Activated T-cell treated with anti-CD3 and anti-CD28 coated beads, Interleukin-2, amount 50 U/mL, for 48 hours (primary cell): Measurements from ENCODE around the gene SIN3B.

Experiments
- DNase-seq, 2 experiments: peaks; one replicate each; pipeline ENCODE4 v3.0.0-alpha.2; 2020

SIN3B gene

DNA sequence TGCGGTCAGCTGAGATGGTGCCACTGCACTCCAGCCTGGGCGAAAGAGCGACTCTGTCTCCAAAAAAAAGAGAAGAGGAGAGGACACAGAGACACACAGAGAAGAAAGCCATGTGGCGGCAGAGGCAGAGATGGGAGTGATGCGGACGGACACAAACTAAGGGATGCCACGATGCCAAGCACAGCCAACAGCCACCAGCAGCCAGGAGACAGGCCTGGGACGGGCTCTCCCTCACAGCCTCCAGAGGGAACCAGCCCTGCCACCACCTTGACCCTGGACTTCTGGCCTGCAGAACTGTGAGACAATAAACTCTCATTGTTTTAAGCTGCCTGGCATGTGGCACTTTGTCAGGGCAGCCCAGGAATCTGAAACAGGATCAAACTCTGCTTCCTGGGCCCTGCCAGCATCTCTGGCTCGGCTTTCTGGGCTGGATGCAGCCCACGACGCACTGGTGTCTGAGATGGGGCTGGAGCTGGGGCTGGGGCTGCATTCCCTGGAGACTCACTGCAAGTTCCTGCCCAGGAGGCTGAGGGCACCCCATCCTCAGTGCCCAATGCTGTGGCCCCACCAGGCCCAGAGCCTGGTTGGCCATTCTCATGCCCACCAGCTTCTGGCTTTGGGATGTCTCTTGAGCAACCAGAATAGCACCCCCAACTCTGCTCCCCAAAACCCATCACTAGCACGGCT lies 62.6 kb downstream of the SIN3B start:
- no peak for DNase-seq

DNA sequence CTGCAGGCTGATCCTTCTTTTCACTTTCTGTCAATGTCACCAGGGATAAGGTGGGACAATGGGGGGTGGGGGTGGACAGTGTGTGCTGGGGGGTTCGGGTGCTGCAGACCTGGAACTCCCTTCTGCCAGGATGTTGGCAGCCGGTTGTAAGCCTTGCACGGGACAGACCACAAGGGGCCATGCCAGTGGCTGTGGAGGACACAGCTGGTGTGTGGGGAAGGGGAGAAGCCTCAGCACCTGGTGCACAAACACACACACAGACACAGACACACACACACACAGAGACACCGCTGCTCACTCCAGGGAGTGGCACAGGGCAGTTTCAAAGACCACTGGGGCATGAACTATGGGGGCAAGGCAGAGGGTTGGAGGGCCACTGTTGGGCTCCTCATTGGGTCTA lies 63.2 kb downstream of the SIN3B start:
- no peak for DNase-seq

DNA sequence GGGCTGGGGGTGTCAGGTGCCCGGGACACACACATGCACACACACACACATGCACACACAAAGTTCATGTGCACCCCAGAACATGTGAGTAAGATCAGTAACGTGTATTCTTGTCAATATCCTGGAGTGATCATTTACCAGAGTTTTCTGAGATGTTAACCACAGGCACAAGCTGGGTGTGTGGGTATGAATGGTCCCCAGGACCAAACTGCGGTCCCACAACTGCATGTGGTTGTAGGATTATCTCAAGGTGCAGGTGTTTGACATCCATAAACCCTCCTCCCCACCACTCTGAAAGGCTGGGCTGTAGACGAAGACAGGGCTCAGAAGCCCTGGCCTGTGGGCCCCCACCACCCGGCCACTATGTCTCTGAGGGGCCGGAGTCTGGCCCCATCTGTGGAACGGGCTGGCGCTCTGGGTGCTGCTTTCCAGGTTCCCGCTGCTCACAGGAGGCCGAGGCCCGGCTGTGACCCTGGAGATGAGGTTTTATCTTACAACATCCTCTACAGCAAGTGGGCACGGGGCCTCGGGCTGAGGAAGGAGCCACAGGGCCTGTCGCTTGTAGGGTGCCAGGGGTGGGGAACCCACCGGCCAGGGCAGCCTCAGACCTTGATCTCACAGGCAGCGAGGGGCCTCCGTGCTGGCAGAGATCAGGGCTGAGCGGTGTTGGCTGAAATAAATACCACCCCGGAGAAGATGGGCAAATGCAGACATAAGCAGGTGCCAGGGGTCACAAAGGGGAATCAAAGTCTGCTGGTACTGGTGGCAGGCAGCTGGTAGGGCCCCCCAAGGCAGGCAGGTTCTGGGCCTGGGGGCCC lies 63.9 kb downstream of the SIN3B start:
- no peak for DNase-seq

DNA sequence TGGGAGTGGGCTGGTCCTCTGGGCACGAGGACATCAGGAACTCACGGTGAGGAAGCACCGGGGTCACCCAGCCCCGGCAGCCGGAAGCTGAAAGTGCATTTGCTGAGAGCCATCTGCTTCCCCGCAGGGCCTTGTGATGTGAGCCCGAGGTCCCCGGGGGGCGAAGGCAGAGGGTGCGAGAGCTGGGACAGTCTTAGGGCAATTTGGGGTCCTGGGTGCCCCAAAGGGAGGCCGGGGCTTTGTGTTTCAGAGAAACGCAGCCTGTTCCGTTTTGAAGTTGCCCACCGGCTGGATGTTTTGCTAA lies 64.4 kb downstream of the SIN3B start:
- DNase-seq = no peak

DNA sequence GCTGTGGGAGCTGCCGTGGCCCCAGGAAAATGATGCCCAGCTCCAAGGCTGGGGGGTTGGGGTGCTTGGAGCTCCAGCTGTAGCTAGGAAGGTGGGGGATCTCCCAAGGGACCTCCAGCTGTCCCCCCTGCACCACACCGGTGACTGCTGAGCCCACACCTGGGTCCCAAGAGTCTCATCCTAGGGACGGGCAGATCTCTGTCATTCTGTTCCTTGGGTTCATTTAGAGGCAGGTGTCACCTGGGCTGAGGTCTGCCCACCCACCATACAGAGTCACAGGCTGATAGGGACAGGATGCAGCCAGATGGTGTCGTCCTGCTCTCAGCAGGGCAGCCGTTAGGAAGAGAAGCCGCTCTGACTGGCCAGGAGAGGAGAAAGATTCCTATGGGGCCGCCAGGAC lies 64.9 kb downstream of the SIN3B start:
- DNase-seq = no peak

DNA sequence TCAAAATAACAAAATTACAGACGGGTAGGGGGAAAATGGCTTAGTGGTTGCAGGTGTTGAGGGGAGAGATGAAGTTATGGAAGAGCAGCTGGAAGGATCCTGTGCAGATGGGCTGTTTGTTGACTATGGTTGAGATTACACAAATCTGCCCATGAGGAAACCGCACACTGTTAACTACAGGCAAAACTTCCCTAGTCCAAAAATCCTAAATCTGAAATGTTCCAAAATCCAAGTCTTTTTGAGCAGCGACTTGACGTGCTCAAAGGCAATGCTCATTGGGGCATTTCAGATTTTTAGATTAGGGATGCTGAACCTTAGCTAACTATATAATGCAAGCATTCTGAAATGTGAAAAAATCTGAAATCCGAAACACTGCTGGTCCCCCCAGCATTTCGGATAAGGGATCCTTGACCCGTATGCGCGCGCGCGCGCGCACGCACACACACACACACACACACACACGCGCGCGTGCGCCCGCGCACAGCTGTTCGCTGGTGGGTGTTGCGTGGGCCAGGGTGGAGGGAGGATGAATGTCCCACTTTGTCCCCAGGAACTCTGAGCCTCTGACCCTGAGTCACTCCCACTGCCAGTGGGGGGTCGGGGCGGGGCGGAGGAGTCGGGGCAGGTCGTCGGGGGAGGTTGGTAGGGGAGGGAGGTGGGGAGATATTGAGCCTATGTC lies 66.4 kb downstream of the SIN3B start:
- no peak for DNase-seq

DNA sequence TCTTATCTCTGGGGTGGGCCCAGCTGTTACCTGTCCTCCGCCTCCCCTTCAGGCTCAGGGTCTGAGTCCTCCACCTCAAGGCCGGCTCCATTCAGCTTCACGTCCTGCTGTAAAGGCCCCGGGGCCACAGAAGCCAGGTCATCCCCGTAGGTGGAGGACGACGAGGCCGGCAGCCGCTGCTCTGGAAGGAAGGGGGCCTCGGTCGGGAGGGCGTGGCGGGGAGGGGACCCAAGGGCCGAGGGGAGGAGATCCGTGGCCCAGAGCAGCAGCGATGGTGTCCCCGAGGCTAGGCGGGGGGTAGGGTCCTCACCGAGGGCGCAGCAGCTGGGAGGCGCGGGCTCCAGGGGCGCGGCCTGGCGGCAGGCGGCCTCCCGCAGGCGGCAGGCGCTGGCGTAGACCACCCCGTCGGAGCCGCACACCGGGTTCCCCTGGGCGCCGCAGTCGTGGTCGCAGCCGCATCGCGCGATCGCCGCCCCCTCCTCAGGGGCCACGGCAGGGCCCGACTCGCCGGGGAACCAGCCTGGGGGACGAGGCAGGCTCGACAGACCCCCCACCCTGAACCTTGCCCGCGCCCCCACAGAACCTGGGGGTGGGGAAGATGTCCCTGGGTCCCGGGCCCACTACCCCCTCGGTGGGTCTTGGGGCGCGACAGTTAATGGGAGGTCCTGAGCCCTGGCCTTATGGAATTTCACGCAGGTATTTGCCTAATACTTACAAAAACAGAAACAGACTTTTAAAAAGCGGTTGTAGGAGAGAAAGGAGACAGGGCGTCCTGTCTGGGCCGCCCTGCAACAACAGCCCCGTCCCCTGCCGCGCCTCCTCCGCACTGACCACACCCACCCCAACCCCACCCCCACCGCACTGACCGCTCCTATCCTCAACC lies 67.2 kb downstream of the SIN3B start:
- peak in 1 of 2 experiments; percentile 28 for DNase-seq

- DNase-seq = peak; percentile 79 to 80
Measured at GRCh38 chr19:16897029-16897855, 68.0 kb downstream of the SIN3B start.

GRCh38 chr19:16897856-16898161 lies 68.6 kb downstream of the SIN3B start:
- DNase-seq = no peak

DNA sequence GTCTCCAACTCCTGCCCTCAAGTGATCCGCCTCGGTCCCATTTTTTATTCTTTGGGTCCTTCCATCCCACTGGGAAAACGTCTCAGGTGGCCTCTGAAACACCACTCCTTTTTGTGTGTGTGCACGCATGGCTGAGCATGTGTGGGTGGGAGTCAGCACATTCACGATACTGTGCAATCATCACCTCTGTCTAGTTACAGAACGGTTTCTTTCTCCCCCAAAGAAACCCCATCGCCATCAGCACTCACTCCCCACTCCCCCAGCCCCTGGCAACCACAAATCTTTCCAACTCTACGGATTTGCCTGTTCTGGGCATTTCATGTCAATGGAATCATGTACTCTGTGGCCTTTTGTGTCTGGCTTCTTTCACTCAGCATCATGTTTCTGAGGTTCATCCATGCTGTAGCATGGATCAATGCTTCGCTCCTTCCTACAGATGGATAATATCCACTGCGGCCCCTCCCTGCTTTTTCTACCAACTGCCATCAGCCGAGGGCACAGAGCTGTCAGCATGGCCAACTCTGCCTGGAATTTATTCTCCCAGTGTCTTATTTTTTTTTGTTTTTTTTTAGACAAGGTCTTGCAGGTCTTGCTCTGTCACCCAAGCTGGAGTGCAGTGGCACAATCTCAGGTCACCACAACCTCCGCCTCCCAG lies 69.3 kb downstream of the SIN3B start:
- no peak for DNase-seq

DNA sequence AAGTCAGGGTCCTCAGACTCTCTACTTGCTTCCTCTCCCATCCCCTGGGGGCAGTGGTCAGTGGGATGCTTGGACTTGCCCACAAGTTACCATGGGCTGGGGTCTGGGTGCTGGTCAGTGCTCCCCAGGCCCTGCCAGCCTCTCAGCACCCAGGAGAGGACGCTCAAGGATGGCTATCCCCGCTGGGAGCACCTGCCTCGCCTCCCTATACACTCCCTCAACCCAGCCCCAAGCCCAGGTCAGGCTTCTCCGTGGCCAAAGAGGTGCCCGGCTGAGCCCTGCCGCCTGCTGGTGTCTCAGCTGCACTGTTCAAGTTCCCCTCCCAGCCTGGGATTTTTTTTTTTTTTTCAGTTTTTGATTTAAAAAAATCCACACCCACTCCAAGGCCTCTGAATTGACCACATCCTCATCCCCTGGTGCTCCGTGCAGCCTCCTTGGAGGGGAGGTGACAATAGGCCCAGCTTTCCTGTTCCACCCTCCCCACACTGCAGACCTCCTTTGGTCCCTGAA lies 70.4 kb downstream of the SIN3B start:
- DNase-seq = peak; percentile 45 to 53

GRCh38 chr19:16901491-16902175 lies 72.4 kb downstream of the SIN3B start:
- DNase-seq = no peak

GRCh38 chr19:16902545-16902944 lies 73.3 kb downstream of the SIN3B start:
- no peak for DNase-seq

DNA sequence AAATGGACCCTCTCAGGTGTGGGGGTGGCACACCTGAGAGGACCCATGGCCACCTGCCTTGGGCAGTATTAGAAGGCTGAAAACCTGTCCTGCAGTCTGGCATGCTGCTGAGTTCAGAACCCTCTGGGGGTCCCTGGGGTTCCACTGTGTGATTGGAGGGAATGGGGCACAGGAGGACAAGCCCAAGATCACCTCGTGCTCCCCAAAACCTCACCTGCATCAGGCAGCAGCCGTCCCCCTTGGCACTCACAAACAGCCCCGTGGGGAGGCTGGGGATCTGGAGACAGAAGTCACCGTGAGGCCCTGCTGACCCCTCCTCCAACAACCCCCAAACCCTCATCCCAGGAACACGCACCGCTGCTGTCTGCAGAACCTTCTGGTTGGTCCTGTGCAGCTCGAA lies 74.1 kb downstream of the SIN3B start:
- no peak for DNase-seq

DNA sequence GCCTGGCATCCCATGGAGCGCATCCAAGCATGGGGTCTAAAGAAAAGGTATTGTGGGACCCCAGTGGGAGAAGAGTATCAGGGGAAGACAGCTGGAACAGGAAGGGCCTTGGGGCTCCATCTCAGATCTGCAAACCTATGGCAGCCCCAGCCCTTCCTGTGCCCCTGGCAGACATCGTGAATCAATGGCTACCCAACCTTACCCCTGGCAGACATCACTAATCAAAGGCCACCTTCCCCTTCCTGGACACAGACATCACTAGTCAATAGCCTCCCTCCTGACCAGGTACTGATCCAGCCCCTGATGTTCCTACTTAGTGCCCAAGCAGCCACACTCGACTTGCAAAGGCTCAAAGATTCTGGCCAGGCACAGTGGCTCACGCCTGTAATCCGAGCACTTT lies 75.4 kb downstream of the SIN3B start:
- no peak for DNase-seq

DNA sequence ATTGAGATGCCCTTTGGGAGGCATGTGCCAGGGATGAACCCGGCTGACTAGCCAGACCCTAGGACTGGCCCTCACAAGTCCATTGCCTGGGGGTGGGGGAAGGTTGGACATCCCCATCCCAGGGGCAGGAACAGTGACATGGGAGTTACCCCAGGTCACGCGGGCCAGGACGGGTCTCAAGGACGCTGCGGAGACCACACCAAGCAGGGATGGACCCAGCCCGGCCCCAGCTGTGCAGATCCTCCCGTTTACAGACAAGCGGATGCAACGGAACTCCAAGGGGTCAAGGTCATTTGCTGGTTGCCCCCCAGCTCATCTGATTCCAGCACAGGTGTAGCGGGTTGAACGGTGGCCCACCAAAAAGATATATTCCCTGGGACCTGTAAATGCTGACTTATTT lies 79.6 kb downstream of the SIN3B start:
- DNase-seq = no peak

GRCh38 chr19:16911046-16911445 lies 81.8 kb downstream of the SIN3B start:
- no peak for DNase-seq

- no peak for DNase-seq
Measured at GRCh38 chr19:16912780-16913179, 83.6 kb downstream of the SIN3B start.

DNA sequence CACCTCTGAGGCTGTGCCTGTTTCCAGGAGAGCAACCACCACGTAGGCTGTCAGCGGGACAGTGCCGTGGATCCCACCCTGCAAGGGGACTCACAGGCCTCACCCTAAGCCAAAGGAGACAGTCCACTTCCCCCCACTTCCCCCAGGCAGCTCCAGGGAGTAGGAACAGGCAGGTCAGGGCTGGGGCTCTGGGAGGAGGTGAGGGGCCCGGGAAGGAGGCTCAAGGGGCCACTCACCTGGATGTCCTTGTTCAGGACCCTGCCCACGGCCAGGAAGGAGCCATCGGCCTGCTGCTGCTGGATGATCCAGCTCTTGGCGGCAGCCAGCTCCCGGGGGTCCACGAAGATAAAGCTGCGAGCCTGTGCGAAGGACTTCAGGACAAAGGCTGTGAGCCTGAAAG lies 85.2 kb downstream of the SIN3B start:
- no peak for DNase-seq

DNA sequence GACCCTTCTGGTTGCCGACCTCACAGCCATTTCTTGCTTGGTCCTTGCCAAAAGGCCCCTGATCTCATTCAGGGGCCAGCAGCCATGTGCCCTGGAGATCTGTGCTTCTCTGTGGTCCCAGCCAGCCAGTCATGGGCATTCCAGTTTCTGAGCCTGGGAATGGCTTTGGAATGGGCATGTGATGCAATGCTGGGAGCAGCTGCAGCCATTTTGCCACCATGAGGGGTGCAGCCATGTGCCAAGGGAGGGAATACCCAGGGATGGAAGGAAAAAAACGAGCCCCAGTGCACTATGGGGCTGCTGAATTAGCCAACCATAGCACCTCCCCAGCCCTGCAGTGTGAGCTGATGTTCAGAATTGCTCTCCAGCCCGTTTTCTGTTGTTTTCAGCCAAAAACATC lies 85.9 kb downstream of the SIN3B start:
- no peak for DNase-seq

GRCh38 chr19:16915734-16916133 lies 86.5 kb downstream of the SIN3B start:
- DNase-seq = no peak
